VCaP (cell line): Measurements from ENCODE around the gene ADPRS.

ENCODE experiments used
- H3K27ac ChIP-seq: fragments of 450-650 bp; 2 replicates; pipeline ENCODE4 v1.5.1; 2017
- TF ChIP-seq, protein P1 (sequence below): fragments of 450-650 bp; conservative IDR thresholded peaks from 2 replicates; pipeline ENCODE4 v1.5.1; 2017; ENCODE audit warnings: mild to moderate bottlenecking, moderate library complexity

The ADPRS gene

GRCh38 chr1:36083635-36084496, 4.8 kb upstream of the ADPRS start, which contains the start of gene TEKT2:
TSS of gene TEKT2 (plus strand) at chr1:36084094. CDS start at chr1:36084922, 828 bp downstream.
- TF ChIP-seq, protein P1, sequence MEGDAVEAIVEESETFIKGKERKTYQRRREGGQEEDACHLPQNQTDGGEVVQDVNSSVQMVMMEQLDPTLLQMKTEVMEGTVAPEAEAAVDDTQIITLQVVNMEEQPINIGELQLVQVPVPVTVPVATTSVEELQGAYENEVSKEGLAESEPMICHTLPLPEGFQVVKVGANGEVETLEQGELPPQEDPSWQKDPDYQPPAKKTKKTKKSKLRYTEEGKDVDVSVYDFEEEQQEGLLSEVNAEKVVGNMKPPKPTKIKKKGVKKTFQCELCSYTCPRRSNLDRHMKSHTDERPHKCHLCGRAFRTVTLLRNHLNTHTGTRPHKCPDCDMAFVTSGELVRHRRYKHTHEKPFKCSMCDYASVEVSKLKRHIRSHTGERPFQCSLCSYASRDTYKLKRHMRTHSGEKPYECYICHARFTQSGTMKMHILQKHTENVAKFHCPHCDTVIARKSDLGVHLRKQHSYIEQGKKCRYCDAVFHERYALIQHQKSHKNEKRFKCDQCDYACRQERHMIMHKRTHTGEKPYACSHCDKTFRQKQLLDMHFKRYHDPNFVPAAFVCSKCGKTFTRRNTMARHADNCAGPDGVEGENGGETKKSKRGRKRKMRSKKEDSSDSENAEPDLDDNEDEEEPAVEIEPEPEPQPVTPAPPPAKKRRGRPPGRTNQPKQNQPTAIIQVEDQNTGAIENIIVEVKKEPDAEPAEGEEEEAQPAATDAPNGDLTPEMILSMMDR, result no peak
- peak within 1 kb of the TSS; percentile 22; the same call in 1 of the 2 replicates for H3K27ac ChIP-seq

- peak overlapping the region; percentile 22; the same call in 1 of the 2 replicates for H3K27ac ChIP-seq
- TF ChIP-seq, protein P1, result no peak
Observed at GRCh38 chr1:36084497-36085115, 4.1 kb upstream of the ADPRS start.

- H3K27ac ChIP-seq, result no peak overlapping the region
- TF ChIP-seq, protein P1, result no peak
Observed at GRCh38 chr1:36085126-36085525, 3.6 kb upstream of the ADPRS start.

GRCh38 chr1:36085686-36086526, 2.8 kb upstream of the ADPRS start:
- TF ChIP-seq, protein P1, result no peak
- H3K27ac ChIP-seq, result no peak overlapping the region

- no peak overlapping the region for H3K27ac ChIP-seq
- TF ChIP-seq, protein P1, result no peak
Observed at GRCh38 chr1:36086529-36087232, 2.0 kb upstream of the ADPRS start.

GRCh38 chr1:36087233-36088123, 1.2 kb upstream of the ADPRS start:
- no peak overlapping the region; the same call in 1 of the 2 replicates for H3K27ac ChIP-seq
- TF ChIP-seq, protein P1, result no peak
